IPS-11a (cell line): Measurements from ENCODE around the gene SLC39A7.

Source experiments
- H3K4me3 ChIP-seq: one replicate; pipeline ENCODE4 v1.5.1; 2013; ENCODE audit warnings: low read depth, low read length, control low read depth

Gene SLC39A7, protein sequence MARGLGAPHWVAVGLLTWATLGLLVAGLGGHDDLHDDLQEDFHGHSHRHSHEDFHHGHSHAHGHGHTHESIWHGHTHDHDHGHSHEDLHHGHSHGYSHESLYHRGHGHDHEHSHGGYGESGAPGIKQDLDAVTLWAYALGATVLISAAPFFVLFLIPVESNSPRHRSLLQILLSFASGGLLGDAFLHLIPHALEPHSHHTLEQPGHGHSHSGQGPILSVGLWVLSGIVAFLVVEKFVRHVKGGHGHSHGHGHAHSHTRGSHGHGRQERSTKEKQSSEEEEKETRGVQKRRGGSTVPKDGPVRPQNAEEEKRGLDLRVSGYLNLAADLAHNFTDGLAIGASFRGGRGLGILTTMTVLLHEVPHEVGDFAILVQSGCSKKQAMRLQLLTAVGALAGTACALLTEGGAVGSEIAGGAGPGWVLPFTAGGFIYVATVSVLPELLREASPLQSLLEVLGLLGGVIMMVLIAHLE

DNA sequence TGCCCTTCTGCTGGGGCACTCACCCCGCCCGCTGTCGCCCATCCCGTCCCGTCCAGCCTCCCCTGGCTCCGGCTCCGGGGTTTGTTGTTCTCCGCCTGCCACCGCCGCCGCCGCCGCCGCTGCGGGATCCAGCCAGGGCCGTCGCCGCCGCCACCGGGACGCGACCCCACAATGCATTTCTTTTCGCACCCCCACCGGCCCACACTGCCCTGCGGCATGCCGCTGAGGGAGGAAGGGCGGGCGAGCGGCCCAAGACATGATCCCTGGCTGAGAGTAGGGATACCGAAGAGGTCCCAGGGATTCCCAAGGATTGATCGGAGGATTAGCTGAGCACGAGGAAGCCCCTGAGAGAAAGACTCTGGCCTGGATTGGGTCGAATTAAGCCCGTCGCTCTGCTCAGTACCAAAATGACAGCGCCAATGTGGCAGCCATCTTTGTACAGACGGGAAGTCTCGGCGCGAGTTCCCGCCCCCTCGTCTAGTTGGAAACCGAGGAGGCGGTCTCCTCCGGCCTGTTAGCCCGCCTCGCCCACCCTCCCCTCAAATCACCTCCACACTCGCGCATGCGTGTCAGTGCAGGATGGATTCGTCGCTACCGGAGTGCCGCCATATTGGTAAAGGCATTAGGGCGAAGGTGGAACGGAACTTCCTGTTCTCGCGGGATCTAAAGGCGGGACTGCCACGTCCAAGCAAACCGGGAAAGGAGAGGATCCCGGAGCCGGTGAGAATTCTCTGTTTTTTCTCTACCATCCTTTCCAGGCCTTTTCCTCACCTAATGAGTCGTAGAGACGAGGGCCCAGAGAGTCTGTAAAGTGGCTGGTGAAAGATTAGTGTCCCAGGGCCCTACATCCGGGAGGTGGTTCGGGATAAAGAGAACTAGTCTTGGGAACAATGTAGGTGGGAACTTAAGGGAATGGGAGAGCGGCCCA lies at the start of gene SLC39A7, which contains the start of gene RXRB:
TSS of gene SLC39A7 (plus strand) at position 649 of the 928 bp plus-strand sequence. CDS start 379 bp downstream, outside the sequence.
TSS of gene RXRB (minus strand) at position 447 of the 928 bp plus-strand sequence. CDS start at position 258, 189 bp downstream.
- H3K4me3 ChIP-seq, result peak within 1 kb of the TSS; percentile 93

DNA sequence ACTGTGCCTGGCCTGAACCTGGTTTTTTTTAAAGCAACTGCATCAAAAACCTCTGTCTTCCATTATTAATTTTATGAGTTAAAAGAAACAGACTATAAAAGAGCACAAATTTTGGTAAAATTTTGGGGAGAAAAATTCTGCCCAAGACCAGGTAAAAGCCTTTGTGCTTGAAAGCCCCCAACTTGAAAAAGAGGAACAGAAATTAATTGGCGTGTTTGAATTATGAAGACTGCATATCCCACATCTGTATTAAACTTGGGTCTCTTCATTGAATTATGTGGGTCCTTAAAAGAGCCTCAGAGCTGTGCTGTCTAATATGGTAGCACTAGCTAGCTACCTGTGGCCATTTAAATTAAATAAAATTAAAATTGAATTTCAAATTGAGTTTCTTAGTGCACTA lies 49.6 kb upstream of the SLC39A7 start:
- H3K4me3 ChIP-seq, result no peak overlapping the region

DNA sequence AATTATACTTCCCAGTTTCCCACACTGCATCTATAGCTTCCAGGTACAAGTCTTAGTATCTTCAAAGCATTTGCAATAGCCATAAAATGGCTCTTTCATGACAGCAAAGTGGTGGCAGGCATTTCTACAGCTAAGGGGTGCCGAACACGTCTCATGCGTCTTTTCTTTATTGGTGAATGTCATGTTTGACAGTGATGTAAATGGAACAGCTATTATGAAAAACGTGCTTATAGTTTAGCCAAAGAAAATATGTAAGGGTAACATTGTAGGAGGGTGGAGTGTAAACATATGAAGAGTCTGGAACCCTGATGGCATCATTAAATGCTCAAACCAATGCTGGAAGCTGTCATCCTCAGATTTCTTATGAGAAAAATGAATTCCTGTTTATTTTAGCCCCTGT lies 46.3 kb upstream of the SLC39A7 start:
- no peak overlapping the region for H3K4me3 ChIP-seq

DNA sequence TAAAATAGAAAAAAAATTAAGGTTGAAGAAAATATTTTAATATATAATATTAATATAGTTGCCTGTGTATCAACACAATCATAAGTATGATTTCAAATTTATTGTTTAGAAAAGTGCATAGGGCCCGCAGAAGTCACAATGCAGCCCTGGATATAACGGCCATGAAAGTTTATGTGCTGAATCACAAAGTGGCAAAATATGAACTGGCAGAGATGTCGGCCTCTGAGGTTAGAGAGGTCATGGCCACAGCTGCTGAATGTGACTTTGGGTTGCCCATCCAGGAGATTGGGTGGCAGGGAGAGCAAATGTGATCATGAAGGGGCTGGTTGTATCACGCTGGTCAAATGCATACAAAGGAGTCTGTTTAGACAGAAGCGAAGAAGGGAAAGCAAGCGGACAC lies 44.1 kb upstream of the SLC39A7 start:
- H3K4me3 ChIP-seq, result no peak overlapping the region

DNA sequence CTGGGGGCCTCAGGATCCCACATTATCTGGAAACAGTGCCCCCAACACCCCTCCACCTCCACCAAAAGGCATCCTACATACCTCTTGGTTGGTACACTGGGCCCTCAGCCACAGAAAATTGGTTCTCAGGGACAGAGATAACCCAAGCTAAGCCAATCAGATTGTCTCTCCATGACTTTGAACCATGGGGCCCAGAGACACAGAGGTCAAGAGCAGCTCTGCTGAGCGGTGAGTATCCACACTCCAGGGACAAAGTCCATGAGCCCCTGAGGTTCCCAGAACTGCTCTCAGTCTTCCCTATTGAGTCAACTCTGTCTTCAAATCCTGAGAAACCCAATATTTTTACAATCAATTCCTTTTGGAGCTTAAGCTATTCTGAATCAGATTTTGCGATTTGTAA lies 43.7 kb upstream of the SLC39A7 start:
- H3K4me3 ChIP-seq, result no peak overlapping the region

DNA sequence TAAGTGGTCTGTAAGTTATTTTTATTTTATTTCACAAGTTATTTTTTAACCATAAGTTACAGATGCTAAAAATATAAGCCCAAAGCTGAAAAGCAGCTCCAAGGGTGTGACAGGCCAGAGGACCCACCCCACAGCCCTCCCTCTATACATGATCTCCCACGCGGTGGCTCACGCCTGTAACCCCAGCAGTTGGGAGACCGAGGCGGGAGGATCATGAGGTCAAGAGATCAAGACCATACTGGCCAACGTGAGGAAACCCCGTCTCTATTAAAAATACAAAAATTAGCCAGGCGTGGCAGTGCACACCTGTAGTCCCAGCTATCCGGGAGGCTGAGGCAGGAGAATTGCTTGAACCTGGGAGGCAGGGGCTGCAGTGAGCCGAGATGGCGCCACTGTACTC lies 40.6 kb upstream of the SLC39A7 start:
- H3K4me3 ChIP-seq, result no peak overlapping the region

DNA sequence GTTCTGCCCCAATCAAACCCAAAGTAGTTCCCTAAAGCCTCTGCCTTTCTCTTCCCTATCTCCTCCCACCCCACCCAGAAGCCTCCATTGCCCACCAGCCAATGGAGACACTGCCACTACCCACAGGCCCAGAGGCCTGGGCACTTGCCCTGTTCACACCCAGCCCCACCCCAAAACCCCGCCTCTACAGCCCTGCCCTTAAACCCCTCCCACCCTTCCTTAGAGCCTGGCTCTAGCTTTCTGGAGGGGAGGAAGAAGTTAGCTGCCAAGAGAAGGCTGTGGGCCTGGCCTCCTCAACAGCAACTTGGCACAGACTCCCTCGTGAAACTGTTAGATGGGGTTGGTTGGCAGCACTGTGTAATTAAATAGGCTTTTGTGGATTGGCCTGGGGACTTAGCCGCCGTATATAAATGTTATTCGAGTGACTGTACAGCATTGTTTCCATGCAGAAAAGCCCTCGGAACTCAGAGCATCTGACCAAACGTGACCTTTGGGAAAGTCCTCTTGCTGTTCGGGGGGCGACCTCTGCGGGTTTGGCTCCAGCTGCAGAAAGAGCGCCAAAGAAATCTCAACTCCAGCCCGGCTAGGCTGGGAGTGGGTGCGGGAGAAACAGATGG lies 39.8 kb upstream of the SLC39A7 start:
- no peak overlapping the region for H3K4me3 ChIP-seq

DNA sequence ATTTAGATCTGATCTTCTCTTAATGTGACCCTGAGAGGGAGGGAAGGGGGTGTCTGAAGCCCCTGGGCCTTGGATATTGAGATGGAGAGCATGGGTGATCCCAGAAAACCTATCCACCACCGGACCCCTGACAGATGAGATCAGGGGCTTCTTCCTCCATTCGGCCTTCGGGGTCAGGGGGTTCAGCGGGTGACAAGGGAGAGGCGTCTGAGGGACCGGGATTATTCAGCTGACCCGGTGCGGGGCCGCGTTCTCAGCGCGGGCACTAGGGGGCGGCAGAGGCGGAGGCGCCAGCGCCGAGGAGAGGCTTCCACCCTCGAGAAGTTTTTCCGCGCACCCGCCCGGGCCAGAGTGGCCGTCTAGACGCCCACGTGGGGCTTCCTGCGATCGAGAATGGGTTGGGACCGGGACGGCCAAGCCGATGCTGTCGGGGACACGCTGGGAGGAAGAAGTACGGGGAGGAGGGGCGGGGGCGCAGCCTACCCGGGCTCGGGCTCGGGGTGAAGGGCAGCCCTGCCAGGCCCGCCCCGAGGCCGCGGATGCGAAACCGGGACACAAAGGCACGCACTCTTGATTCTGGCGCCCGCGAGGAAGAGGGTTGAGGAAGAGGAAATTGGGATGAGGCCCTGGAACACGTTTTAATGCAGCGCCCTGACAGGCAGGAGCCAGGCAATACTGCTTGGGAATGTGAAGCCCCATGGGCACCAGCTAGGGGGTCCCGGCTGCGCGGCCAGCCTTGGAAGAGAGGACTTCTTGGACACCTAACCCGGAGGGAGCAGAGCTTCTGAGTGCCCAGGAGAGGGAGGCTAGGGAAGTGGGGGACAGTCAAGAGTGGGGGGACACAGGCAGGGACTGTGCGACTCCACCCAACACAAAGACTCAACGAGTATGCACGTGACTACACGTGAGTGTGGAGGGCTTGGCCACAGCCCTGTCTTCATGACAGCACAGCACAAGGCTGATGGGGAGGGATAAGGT lies 39.0 kb upstream of the SLC39A7 start:
- peak overlapping the region; percentile 41 for H3K4me3 ChIP-seq

DNA sequence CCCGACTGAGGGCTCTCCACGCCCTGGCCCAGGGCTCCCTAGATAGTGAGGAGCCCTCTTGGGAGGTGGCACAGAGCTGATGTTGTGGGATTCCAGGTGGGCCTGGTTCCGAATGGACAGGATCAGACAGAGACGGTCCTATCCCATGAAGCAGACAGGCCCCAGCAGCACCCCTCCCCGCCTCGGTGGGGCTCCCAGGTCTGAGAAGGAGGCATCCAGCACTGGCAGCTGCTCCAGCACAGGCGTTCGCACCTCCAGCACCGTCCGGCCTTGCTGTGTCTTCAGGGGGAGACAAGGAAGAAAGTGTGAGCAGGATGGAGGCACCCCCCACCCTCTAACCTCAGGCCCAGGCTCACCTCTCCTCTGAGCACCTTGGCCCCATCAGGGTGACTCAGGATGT lies 37.1 kb upstream of the SLC39A7 start:
- no peak overlapping the region for H3K4me3 ChIP-seq

DNA sequence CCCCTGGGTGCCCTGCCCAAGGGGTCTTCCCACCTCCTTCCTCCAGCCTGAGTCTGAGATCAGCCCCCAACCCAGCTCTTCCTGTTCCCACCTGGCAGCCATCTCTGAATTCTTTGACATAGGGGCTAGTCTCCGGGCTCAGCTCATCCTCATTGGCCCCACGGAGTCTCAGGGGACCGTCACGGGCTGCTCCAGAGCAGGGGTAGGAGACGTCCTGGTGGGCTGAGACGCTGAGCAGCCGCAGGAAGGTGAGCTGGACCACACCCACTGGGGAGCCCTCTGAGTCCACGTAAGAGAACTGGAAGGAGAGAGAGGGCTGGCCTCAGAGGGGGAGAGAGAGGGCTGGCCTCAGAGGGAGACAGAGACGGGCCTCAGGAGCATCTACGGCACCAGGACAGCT lies 36.5 kb upstream of the SLC39A7 start:
- H3K4me3 ChIP-seq, result no peak overlapping the region

DNA sequence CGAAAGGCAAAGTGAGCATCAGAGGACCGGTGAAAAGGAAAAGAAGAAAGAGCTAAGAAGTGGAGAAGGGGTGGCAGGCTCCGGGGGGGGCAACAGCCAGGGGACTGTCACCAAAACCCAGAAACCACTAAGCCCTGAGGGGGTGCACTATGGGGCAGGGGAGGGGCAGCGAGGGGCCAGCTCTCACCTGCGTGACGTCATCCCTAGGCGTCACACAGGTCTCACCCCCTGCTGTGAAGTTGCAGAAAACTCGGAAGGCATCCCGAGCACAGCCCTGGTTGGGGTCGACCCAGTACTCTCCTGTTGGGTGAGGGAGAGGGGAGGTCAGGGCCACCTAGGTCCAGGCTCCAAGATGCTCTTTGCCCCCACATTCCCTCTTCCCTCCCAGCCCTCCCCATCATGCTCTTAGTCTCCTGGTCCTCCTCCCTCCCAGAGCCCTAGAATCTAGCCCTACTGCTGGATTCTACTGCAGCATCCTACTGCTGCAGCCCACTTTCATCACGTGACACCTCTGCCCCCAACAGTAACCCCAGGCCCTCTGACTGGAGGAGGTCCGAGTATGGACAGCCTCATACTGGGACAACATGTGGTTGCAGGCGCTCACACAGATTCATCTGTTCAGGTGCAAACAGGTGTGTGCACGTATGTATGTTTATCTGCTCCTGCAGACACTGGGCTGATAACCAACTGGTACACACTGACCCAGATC lies 35.8 kb upstream of the SLC39A7 start:
- no peak overlapping the region for H3K4me3 ChIP-seq

DNA sequence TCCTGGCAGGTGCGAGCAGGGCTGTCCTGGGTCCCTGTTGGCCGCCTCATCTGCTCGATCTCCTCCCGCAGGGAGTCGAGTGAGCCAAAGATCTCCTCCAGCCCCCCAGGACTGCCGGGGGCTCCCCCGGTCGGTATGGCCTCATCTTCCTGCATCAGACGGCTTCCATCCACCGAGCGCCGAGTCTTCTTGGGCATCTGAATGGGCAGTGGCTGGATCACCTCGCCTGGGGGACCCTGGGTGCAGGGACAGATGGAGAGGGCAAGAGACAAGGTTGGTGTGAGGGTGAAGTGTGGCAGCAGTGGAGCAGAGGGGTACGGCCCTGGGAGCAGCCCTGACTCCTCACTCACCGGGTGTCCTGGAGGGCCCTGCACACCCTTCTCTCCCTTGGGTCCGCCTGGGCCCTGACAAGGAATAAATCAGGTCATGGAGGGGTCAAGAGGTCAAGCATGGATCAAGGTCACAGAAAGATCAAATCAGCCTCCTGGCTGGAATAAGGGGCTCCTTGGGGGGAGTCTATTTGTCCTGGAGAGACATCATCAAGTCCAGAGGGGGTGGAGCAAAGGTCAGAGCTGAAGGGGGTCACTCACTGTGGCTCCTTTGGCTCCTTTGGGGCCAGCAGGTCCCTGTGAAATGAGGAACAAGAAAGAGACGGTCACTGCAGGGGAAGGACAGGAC lies 34.9 kb upstream of the SLC39A7 start:
- H3K4me3 ChIP-seq, result no peak overlapping the region

DNA sequence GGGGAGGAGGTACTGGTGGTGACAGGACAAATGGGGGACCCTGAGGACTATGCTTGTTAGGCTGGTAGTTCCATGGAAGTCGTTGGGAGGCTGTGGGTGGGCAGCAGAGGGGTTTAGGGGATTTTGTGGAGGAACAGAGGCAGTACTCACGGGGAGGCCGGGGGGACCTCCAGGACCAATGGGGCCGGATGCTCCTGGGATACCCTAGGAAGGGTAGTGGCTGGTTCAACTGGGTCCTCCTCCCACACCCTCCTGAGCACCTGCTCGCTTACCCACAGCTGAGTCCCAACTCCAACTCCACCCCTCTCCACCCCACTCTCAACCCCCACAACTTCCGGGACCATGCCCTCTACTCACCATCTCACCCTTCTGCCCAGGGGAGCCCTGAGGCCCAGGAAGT lies 34.3 kb upstream of the SLC39A7 start:
- no peak overlapping the region for H3K4me3 ChIP-seq

DNA sequence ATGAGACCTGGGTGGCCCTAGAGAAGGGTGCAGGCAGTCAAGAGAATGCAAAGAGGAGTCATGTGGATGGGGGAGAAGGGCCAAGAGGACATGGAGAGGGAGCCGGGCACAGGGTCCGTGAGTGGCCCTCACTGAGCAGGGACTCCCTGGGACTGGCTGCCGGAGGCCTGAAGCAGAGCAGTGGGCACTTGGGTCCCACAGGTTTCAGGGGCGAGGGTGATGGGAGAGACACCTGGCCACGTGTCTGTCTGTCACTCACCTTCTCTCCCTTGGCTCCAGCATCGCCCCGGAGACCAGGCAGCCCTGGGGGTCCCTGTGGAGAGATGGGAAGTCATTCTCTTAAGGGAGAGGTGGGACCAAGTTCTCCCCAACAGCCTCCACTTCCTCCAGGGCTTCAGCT lies 33.9 kb upstream of the SLC39A7 start:
- no peak overlapping the region for H3K4me3 ChIP-seq

DNA sequence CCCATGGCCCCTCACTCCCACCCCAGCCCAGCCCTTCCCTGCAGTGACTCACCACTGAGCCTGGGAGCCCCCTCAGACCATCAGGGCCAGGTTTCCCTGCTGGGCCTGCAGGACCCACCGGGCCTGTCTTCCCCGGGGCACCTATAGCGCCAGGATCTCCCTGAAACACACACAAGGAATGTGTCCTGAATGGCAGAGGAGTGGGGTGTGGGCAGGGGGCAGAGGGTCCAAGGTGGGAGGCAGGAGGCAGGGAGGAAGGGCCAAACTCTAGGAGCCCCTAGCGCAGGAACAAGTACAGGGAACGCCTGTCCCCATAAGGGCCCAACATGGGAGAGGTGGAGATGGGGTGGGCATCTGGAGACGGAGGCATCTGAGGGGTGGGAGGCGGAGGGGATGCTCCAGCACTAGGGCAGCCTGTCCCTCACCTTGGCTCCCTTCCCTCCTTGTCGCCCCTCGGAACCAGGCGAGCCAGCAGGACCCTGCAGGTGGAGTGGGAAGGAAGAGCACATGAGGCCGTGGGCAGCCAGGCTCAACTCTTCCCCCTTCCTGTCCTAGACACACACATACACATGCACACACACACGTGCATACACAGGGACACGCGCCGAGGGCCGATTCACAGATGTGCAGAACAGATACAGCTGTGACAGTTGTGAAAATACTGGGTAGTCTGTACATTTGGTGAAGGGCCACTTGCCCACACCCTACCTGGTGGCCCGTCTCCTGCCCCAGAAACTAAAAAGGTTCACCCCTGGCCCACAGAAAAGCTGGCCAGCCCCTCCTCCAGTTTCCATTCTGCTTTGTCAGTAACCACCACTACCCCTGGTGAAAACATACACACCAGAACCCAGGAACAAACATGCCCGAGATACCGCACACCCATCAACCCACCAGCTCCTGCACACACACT lies 33.0 kb upstream of the SLC39A7 start:
- no peak overlapping the region for H3K4me3 ChIP-seq

DNA sequence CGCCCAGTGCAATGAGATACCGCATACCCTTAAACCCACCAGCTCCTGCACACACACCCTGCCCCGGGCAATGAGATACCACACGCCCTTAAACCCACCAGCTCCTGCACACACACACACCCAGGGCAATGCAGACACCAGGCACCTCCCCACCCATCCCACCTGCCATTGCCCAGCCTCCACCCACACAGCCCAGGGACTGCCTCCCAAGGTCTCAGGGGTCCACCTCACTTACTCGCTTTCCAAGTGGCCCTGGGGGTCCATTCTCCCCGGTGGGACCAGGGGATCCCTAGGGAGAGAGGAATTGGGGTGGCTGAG lies 32.4 kb upstream of the SLC39A7 start:
- no peak overlapping the region for H3K4me3 ChIP-seq

DNA sequence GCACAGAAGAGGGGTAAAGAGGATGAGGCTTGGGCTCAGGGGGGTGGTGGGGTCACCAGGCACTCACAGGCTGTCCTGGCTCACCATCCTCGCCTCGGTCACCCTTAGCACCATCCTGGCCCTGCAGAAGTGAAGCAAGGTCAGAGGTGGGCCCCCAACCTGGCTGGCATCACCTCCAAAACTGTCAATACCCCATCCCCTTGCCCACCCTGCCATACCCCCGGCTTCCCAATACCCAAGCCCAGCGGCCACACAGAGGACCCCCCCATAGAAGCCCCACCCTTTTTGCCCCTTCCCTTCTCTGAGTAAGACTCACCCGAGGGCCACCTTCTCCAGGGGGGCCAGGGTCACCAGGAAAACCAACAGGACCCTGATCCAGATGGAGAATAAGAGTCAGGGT lies 32.0 kb upstream of the SLC39A7 start:
- no peak overlapping the region for H3K4me3 ChIP-seq
